SKM-1 (cell line): ENCODE results near the gene ARHGAP18.

Experiments
- DNase-seq: peaks from one replicate; lab custom pipeline; 2025; ENCODE audit not compliant: unreplicated experiment; lab: John Stamatoyannopoulos, UW

Gene ARHGAP18

GRCh38 chr6:129621252-129621651 lies 88.7 kb downstream of the ARHGAP18 start:
- no peak for DNase-seq

- DNase-seq, result no peak
Observed at GRCh38 chr6:129620234-129620610, 89.8 kb downstream of the ARHGAP18 start.

DNA sequence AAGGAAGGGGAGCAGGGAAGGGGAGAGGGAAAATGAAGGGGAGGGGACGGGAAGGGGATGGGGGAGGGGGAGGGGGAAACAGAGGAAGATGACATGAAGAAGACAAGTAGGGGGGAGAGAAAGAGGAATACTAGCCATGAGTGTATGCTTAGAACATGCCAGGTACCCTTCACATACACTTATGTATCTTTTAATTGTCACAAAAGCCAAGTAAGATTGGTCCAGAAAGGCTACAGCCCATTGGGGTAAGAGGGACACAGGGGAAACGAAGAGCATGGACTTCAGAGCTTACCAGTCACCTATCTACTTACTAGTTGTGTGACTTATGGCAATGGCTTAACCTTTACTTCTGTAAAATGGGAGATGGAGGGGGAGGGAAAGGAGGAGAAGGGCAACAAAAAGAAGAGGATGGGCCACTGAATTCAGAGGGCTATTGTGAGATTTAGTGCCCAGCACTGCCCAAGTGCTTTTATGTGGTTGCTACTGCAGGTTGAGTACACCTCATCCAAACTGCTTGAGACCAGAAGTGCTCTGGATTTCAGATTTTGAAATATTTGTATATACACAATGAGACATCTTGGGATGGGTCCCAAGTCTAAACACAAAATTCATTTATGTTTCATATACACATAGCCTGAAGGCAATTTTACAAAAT lies 90.3 kb downstream of the ARHGAP18 start:
- no peak for DNase-seq

GRCh38 chr6:129617986-129618385 lies 92.0 kb downstream of the ARHGAP18 start:
- no peak for DNase-seq

DNA sequence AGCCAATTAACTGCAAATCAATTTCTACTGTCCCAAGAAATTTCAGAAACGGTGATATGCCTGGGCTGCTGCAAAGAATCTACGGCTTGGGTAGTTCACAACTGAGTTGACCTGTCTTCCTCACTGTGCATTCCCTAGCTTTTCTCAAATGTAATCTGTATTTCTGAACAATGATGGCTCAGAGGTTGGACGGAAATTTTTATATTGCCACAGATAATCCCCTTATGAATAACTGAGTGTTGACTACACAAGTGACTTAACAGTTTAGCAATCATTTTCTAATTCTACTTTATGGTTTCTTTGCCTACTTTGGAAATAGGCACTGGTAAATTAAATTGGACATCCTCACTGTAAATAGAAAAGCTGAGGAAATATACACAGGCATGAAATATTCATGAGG lies 94.5 kb downstream of the ARHGAP18 start:
- DNase-seq, result no peak

GRCh38 chr6:129615020-129615419 lies 95.0 kb downstream of the ARHGAP18 start:
- no peak for DNase-seq

- no peak for DNase-seq
Observed at GRCh38 chr6:129614464-129614863, 95.5 kb downstream of the ARHGAP18 start.

- no peak for DNase-seq
Observed at GRCh38 chr6:129612440-129612839, 97.5 kb downstream of the ARHGAP18 start.

- no peak for DNase-seq
Observed at GRCh38 chr6:129609635-129610034, 100.3 kb downstream of the ARHGAP18 start.

DNA sequence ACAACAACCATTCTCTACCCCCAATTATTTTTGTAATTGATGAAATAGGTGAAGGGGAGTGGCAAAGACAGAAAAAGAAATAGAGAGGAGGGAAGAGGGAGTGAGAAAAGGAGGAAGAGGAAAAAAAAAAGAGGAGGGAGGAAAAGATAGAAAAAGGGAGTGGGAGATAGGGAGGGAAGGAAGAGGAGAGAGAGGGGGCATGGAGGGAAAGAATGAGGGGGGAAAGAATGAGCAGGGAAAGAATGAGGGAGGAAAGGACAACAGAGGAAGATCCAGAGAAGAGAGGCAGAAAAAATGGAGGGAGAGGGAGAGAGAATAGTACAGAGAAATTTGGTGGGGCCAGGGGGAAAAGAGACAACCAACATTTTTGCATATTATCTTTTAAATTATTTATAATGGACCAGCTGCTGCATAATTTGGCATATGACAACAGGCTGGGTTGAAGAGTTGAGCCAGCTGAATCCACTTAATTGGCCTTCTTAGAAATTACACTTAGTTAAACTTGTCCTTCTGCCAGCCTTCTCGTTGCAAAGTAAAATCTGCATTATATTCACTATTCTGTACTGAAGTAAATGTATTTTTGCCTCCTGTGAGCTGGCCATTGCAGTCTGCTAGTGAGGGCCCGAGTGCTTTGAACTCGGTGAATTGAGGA lies 101.0 kb downstream of the ARHGAP18 start:
- no peak for DNase-seq

- no peak for DNase-seq
Observed at GRCh38 chr6:129607581-129608186, 102.3 kb downstream of the ARHGAP18 start.

DNA sequence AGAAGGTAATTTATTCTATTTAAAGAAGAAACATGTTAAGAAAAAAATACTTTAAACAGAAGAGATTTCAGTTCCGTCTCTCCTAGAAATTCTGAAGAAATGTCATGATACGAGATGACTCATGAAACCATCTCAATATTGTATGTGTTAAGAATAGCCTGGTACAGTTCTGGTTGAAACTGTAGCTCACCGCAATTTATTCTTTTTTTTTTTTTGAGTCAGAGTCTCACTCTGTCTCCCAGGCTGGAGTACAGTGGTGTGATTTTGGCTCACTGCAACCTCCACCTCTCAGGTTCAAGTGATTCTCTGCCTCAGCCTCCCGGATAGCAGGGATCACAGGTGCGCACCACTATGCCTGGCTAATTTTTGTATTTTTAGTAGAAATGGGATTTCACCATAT lies 103.3 kb downstream of the ARHGAP18 start:
- DNase-seq, result no peak

DNA sequence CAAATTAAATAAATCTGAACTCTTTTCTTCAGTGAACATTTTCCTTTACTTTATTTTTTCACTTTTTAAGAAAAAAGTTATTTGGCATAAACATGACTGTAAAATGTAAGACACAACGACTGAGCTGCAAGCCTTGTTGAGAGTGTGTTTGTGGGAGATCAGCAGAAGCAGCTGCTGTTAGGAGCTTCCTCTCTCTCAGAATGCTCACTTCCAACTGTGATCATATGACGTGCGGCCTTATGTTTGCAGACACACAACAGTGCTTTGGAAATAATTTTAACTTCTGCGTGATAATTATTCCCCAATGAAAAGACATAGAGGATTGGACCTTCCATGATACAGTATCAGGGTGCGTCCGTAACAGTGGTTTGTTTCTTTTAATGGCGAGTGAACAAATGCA lies 104.0 kb downstream of the ARHGAP18 start:
- no peak for DNase-seq

DNA sequence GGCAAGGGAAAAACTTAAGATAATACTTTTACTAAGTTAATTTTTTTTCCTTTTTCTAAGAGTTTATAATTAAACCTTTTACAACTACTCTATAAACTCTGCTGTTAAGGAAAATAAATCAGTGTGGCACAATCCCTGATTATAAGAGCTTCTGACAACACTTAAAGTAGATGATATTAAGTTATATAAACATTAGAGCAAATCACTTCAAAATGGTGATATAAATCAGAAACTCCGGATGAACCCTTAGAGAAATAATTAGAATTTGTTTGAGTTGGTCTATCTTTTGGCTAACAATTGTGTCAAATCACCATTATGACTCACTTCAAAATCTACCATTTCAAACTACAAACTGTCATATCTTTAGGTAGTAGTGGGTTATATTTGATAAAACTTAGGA lies 104.9 kb downstream of the ARHGAP18 start:
- DNase-seq, result no peak

- no peak for DNase-seq
Observed at GRCh38 chr6:129604321-129604720, 105.7 kb downstream of the ARHGAP18 start.

GRCh38 chr6:129603741-129604140 lies 106.2 kb downstream of the ARHGAP18 start:
- DNase-seq, result no peak

GRCh38 chr6:129601323-129601722 lies 108.7 kb downstream of the ARHGAP18 start:
- DNase-seq, result no peak

DNA sequence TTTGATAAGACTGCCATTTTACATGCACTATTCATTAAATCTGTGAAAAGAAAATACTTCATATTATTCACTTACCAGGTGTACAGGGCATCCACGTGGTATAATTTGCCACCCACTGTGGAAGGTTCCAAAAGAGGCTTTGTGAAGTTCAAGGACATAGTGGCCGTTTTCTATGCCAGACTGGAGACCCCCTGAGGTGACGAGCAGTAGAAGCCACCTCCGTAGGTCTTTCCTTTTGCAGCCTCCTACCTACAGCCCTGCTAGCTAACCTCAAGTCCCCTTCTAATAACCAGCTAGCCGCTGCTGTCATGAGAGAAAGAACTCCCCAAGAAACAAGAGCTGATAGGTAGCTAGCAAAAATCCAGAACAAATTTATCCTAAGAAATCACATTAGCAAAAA lies 110.5 kb downstream of the ARHGAP18 start:
- no peak for DNase-seq

DNA sequence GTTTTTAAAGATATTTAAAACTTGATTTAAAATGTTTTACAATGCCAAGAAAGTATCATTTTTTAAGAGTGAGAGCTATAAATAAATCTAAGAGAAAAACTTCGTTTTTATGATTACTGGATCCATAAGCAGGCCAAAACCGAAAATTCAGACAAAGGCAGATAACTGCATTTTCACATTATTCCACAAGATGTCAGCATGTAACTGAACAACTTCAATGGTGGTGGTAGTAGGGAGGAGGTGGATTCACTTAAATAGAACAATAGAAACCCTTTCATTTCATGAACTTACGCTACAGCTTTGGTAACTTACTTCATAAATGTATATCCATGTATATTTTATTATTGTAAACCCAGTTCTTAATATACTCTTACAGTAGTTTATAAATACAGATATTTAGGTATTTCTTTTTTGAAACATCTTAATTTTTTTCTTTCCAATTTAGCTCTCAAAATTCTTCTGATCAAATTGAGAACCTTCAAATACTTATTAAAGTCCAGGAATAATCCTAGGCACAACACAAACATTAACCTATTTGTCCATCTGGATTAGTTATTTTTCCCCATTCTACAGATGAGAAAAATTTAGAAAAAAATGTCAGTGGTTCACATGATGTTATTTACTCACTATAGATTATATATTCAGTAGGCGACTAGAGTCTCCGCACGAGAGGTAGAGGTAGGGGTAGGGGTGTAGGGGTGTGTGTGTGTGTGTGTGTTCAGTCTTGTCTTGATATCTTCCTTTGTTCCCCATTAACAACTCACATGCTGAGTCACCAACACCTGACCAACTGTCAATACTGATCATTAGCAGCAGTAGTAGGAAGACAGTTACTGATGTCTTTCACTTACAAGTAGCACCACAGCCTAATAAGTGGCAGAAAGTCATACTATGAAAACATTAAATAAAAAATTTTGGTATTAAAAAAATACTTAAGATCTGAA lies 111.5 kb downstream of the ARHGAP18 start:
- DNase-seq, result peak; percentile 38

- no peak for DNase-seq
Observed at GRCh38 chr6:129597023-129597713, 112.8 kb downstream of the ARHGAP18 start.

DNA sequence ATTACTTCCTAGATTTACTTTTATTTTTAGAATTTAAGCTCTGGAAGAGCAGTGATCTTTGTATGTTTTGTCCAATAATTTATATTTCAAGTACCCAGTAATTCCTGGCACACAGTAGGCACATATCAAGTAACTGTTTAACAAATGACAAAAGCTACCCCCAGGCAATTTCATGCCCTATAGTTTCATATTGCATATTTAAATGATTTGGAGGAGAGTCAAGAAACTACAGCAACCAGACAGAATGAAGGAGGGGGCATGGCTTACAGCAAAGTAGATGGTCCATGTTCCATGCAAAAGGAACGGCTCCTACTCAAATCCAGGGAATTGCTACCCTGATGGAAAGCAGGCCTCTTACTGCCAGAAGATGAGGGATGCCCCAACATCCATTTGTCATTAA lies 113.5 kb downstream of the ARHGAP18 start:
- DNase-seq, result no peak
